Caco-2 (cell line): ENCODE data around the gene AHRR. TPM values are rescaled to one million over a fixed set of nuclear protein-coding genes. Genes with fewer than 3 reads are reported as not detected.

Source experiments
- BruUV-seq: library from RNA; stranded (reverse); fragments of 400-500 nt; replicated peaks from 2 replicates; lab custom pipeline; 2021; lab: Mats Ljungman, UMichigan
- CTCF ChIA-PET: fragments of 300-600 bp; sonication (Branson Sonifier 250); formaldehyde crosslinking; loops from one replicate; lab custom pipeline; 2022; ENCODE audit warnings: antibody characterized with exemption; lab: Charles Lee
- POLR2A ChIA-PET: fragments of 300-600 bp; sonication (Branson Sonifier 250); formaldehyde crosslinking; loops from one replicate; lab custom pipeline; 2022; ENCODE audit warnings: antibody characterized with exemption; lab: Charles Lee
- DNase-seq, 2 experiments: peaks; one replicate each; pipeline versions ENCODE4 v3.0.0 to v3.0.0-alpha.2; 2020 to 2022
- H3K27me3 ChIP-seq: replicated peaks from 2 replicates; pipeline ENCODE4 v1.6.0; 2011; ENCODE audit warnings: low read length; ENCODE audit not compliant: control insufficient read depth, insufficient read depth
- H3K36me3 ChIP-seq: 2 replicates; pipeline ENCODE4 v1.5.1; 2011; ENCODE audit warnings: low read length; ENCODE audit not compliant: control insufficient read depth, insufficient read depth
- H3K4me1 ChIP-seq: fragments of 250-450 bp; sonication (Bioruptor Pico); 2 replicates; pipeline ENCODE4 v1.5.1; 2020; ENCODE audit warnings: mild to moderate bottlenecking
- H3K4me3 ChIP-seq: 2 replicates; pipeline ENCODE4 v1.5.1; 2011; ENCODE audit warnings: low read depth, mild to moderate bottlenecking, control low read depth, low read length
- H3K9me3 ChIP-seq: fragments of 250-450 bp; sonication (Bioruptor Pico); 2 replicates; pipeline ENCODE4 v1.5.1; 2020; ENCODE audit warnings: mild to moderate bottlenecking, moderate library complexity
- H3K27ac Mint-ChIP-seq: one replicate; pipeline ENCODE4 v1.8.0; 2022; ENCODE audit warnings: mixed read lengths; ENCODE audit not compliant: unreplicated experiment
- H3K27me3 Mint-ChIP-seq: one replicate; pipeline ENCODE4 v1.8.0; 2022; ENCODE audit warnings: mixed read lengths; ENCODE audit not compliant: insufficient read depth, unreplicated experiment
- H3K36me3 Mint-ChIP-seq: one replicate; pipeline ENCODE4 v1.8.0; 2022; ENCODE audit warnings: mild to moderate bottlenecking, mixed read lengths; ENCODE audit not compliant: insufficient read depth, unreplicated experiment
- H3K4me1 Mint-ChIP-seq: one replicate; pipeline ENCODE4 v1.8.0; 2022; ENCODE audit warnings: low read depth, mixed read lengths; ENCODE audit not compliant: unreplicated experiment
- H3K4me3 Mint-ChIP-seq: one replicate; pipeline ENCODE4 v1.8.0; 2022; ENCODE audit warnings: mild to moderate bottlenecking, moderate library complexity, mixed read lengths; ENCODE audit not compliant: unreplicated experiment
- H3K9me3 Mint-ChIP-seq: one replicate; pipeline ENCODE4 v1.8.0; 2022; ENCODE audit warnings: mixed read lengths; ENCODE audit not compliant: unreplicated experiment
- CTCF ChIP-seq, 2 experiments: fragments of 200-600 bp in 1 of 2; IDR thresholded peaks; 1 replicate in 1 of 2; 2 replicates in 1 of 2; pipeline versions ENCODE4 v1.5.1 to v1.8.0; 2011 to 2022; ENCODE audit warnings: antibody characterized with exemption in 1 of 2, control low read depth in 1 of 2, inconsistent platforms in 1 of 2, low read depth in 1 of 2, low read length in 1 of 2, mild to moderate bottlenecking in 1 of 2, moderate library complexity in 1 of 2; ENCODE audit not compliant: insufficient read depth in 1 of 2, severe bottlenecking in 1 of 2, unreplicated experiment in 1 of 2
- intact Hi-C: fragments of 100-400 bp; cut with micrococcal nuclease; formaldehyde crosslinking; loops from one replicate; pipeline ENCODE4 v1.10.0; 2022; ENCODE audit not compliant: unreplicated experiment
- total RNA-seq: library from RNA; stranded (reverse); gene quantifications from 2 replicates; pipeline ENCODE4 v1.2.3, GENCODE V29; 2022

The AHRR gene
- total RNA-seq, 1 experiment from 2014 or later = 1.1 TPM

GRCh38 chr5:437281-437771 lies 115.8 kb downstream of the AHRR start:
- ChIA-PET CTCF (interaction anchor here (1.1 kb wide), 1 partner anchor 120 kb away, joined by 4 read pairs; no protein-coding TSS in a partner anchor), POLR2A (no interaction called here)
- Mint-ChIP-seq H3K4me3 (no peak overlapping the region), H3K27ac (no peak overlapping the region), H3K9me3 (no peaks in the 10 kb centered on the region), H3K27me3 (peaks cover 5% of the 10 kb centered on the region), H3K4me1 (no peaks in the 10 kb centered on the region), H3K36me3 (peaks cover 3% of the 10 kb centered on the region)
- intact Hi-C loops = no loop called here
- no TSS peak for BruUV-seq
- Histone ChIP-seq H3K4me3 (no peak overlapping the region), H3K36me3 (no peaks in the 10 kb centered on the region), H3K27me3 (no peaks in the 10 kb centered on the region), H3K9me3 (no peaks in the 10 kb centered on the region), H3K4me1 (no peaks in the 10 kb centered on the region)
- peak in 1 of 2 experiments; percentile 26 for DNase-seq
- TF ChIP-seq CTCF (IDR thresholded peaks at IDR 0.05; ENCODE audit: insufficient read depth in 1 of 2, low read depth in 1 of 2, low read length in 1 of 2, severe bottlenecking in 1 of 2, unreplicated experiment in 1 of 2) = no peak

GRCh38 chr5:438481-438981 lies 117.0 kb downstream of the AHRR start:
- H3K9me3 Mint-ChIP-seq = no peaks in the 10 kb centered on the region
- Histone ChIP-seq H3K9me3 (no peaks in the 10 kb centered on the region), H3K4me1 (no peaks in the 10 kb centered on the region), H3K27me3 (no peaks in the 10 kb centered on the region), H3K36me3 (no peaks in the 10 kb centered on the region), H3K4me3 (no peak overlapping the region)
- no peak for DNase-seq
- H3K4me1 Mint-ChIP-seq = no peaks in the 10 kb centered on the region
- BruUV-seq = no TSS peak
- no peak overlapping the region for H3K27ac Mint-ChIP-seq
- H3K27me3 Mint-ChIP-seq = peaks cover 5% of the 10 kb centered on the region
- intact Hi-C loops = no loop called here
- ChIA-PET CTCF (no interaction called here), POLR2A (no interaction called here)
- no peak overlapping the region for H3K4me3 Mint-ChIP-seq
- TF ChIP-seq CTCF (IDR thresholded peaks at IDR 0.05; ENCODE audit: insufficient read depth in 1 of 2, low read depth in 1 of 2, low read length in 1 of 2, severe bottlenecking in 1 of 2, unreplicated experiment in 1 of 2) = no peak
- H3K36me3 Mint-ChIP-seq = peaks cover 8% of the 10 kb centered on the region

- H3K27me3 ChIP-seq = no peaks in the 10 kb centered on the region
- Mint-ChIP-seq H3K4me3 (no peak overlapping the region), H3K4me1 (no peaks in the 10 kb centered on the region), H3K27ac (no peak overlapping the region), H3K9me3 (no peaks in the 10 kb centered on the region), H3K27me3 (peaks cover 5% of the 10 kb centered on the region), H3K36me3 (peaks cover 8% of the 10 kb centered on the region)
- BruUV-seq = no TSS peak
- CTCF ChIA-PET = interaction anchor here (0.9 kb wide), 1 partner anchor 8 kb away, joined by 3 read pairs; no protein-coding TSS in a partner anchor
- no peak for TF ChIP-seq CTCF (IDR thresholded peaks at IDR 0.05; ENCODE audit: insufficient read depth in 1 of 2, low read depth in 1 of 2, low read length in 1 of 2, severe bottlenecking in 1 of 2, unreplicated experiment in 1 of 2)
- no peaks in the 10 kb centered on the region for H3K4me1 ChIP-seq
- DNase-seq = no peak
- H3K4me3 ChIP-seq = no peak overlapping the region
- POLR2A ChIA-PET = no interaction called here
- intact Hi-C loops = no loop called here
- H3K36me3 ChIP-seq = no peaks in the 10 kb centered on the region
- no peaks in the 10 kb centered on the region for H3K9me3 ChIP-seq
These were observed 117.7 kb downstream of the AHRR start for GRCh38 chr5:439181-439580.
